DOHH2 (cell line): ENCODE data around the gene PLA2G3.

Experiments
- CTCF ChIP-seq: fragments of 200-600 bp; sonication (generic); IDR thresholded peaks from one replicate; pipeline ENCODE4 v1.5.1; 2014; ENCODE audit warnings: antibody characterized with exemption, mild to moderate bottlenecking, low read depth, low read length; ENCODE audit not compliant: poor library complexity, severe bottlenecking
- EZH2phosphoT487 ChIP-seq: fragments of 200-600 bp; sonication (generic); IDR thresholded peaks from 2 replicates; pipeline ENCODE4 v1.6.1; 2017; ENCODE audit warnings: borderline replicate concordance, mild to moderate bottlenecking, antibody characterized with exemption, low read length, moderate library complexity, mixed read lengths

GRCh38 chr22:31088233-31088986, 51.9 kb downstream of the PLA2G3 start:
- no peak for TF ChIP-seq EZH2phosphoT487
- TF ChIP-seq CTCF: no peak
